ENCODE results near the gene KAT7. TPM values are rescaled to one million over a fixed set of nuclear protein-coding genes. Genes with fewer than 3 reads are reported as not detected.

The KAT7 gene
- total and polyA plus RNA-seq, 10 of the 15 experiments (the other 5 are each of a cell fraction or from before 2014, with no cell fraction given): 6.6 to 45.8 (median 26.3) TPM

GRCh38 chr17:49753959-49754391 lies 34.5 kb upstream of the KAT7 start:
- intact Hi-C loops (cut with micrococcal nuclease; ENCODE audit: unreplicated experiment): no loop called here
- H3K9me3 ChIP-seq (replicated peaks; ENCODE audit: control insufficient read depth, insufficient read depth, low read length): no peaks in the 10 kb centered on the region
- SMC1A ChIA-PET (ENCODE audit: uncharacterized antibody, unreplicated experiment): no interaction called here
- no peak overlapping the region for H3K4me2 ChIP-seq (ENCODE audit: control insufficient read depth, insufficient read depth)
- peaks cover 0 to 9% of the 10 kb centered on the region in 2 experiments; a peak in 1 of 4 replicates for H3K36me3 ChIP-seq (ENCODE audit: control insufficient read depth in 2 of 2, insufficient read depth in 2 of 2, low read length in 1 of 2)
- no peak overlapping the region for H3K4me3 ChIP-seq
- no peaks in the 10 kb centered on the region for H3K27me3 ChIP-seq (replicated peaks in 1 of 2; ENCODE audit: control insufficient read depth in 2 of 2, insufficient read depth in 2 of 2, low read length in 1 of 2)
- no TSS peak for BruUV-seq (replicated peaks)
- H2AFZ ChIP-seq (ENCODE audit: control insufficient read depth, low read depth, low read length): no peak overlapping the region
- CTCF ChIA-PET: interaction anchor here (1.2 kb wide), 1 partner anchor 340 kb away, joined by 4 read pairs; no protein-coding TSS in a partner anchor
- in situ Hi-C loops (cut with MboI): no loop called here
- H3K4me1 ChIP-seq (ENCODE audit: control insufficient read depth, insufficient read depth, low read length): peaks cover 21% of the 10 kb centered on the region
- FAIRE-seq (no peak), DNase-seq (ENCODE audit: low read depth, low spot score) (no peak), ATAC-seq (no peak)
- H4K20me1 ChIP-seq (ENCODE audit: control insufficient read depth, insufficient read depth): no peaks in the 10 kb centered on the region
- peaks cover 9% of the 10 kb centered on the region for H3K79me2 ChIP-seq (ENCODE audit: control insufficient read depth, insufficient read depth, low read length)
- WGBS (ENCODE audit: insufficient coverage, insufficient replicate concordance, low lambda C conversion rate, missing lambda C conversion rate): 96% methylated on average over 8 of the region's 8 CpGs
- H3K27ac ChIP-seq (ENCODE audit: control insufficient read depth, insufficient read depth): no peak overlapping the region
- TF ChIP-seq NR2F1 (conservative IDR thresholded peaks at IDR 0.05) (no peak), CREB1 (IDR thresholded peaks at IDR 0.05; ENCODE audit: low read depth) (no peak), NFXL1 (IDR thresholded peaks at IDR 0.05; ENCODE audit: borderline replicate concordance) (no peak), SMC3 (IDR thresholded peaks at IDR 0.05; ENCODE audit: borderline replicate concordance, low read length) (no peak), MEF2B (IDR thresholded peaks at IDR 0.05; ENCODE audit: partially characterized antibody, poor library complexity, severe bottlenecking) (no peak), MYB (IDR thresholded peaks at IDR 0.05; ENCODE audit: borderline replicate concordance, low read depth, low read length) (no peak), EGR1 (IDR thresholded peaks at IDR 0.05; ENCODE audit: borderline replicate concordance in 1 of 2, low read depth in 2 of 2, low read length in 2 of 2) (no peak), USF2 (IDR thresholded peaks at IDR 0.05; ENCODE audit: borderline replicate concordance, low read depth, low read length) (no peak), ZNF207 (IDR thresholded peaks at IDR 0.05; ENCODE audit: borderline replicate concordance) (no peak), HDAC2 (IDR thresholded peaks at IDR 0.05) (no peak), RB1 (IDR thresholded peaks at IDR 0.05; ENCODE audit: borderline replicate concordance) (no peak), SUZ12 (IDR thresholded peaks at IDR 0.05; ENCODE audit: unreplicated experiment) (no peak), HSF1 (IDR thresholded peaks at IDR 0.05; ENCODE audit: low read depth, low read length) (no peak), IRF4 (IDR thresholded peaks at IDR 0.05; ENCODE audit: low read depth, low read length) (no peak), FOS (IDR thresholded peaks at IDR 0.05; ENCODE audit: borderline replicate concordance, extremely low read depth, insufficient read length) (no peak), PML (IDR thresholded peaks at IDR 0.05; ENCODE audit: low read length) (no peak)
- RAD21 ChIA-PET (ENCODE audit: unreplicated experiment): interaction anchor here (1.0 kb wide), 1 partner anchor 17 kb away, joined by 3 read pairs; no protein-coding TSS in a partner anchor
- no peak overlapping the region for H3K9ac ChIP-seq (ENCODE audit: control insufficient read depth, insufficient read depth, low read length)
- POLR2A ChIA-PET: no interaction called here

Data from GM12878 (cell line).